Osteocyte (in vitro differentiated cells): ENCODE data around the gene IFIT2. TPM values are rescaled to one million over a fixed set of nuclear protein-coding genes. Genes with fewer than 3 reads are reported as not detected.

Source experiments
- DNase-seq: peaks from one replicate; pipeline ENCODE4 v3.0.0; 2021; ENCODE audit warnings: mixed read lengths; ENCODE audit not compliant: unreplicated experiment; ENCODE audit errors: extremely low spot score
- H3K27ac Mint-ChIP-seq: one replicate; pipeline ENCODE4 v1.8.0; 2021; ENCODE audit warnings: mild to moderate bottlenecking, mixed read lengths; ENCODE audit not compliant: unreplicated experiment
- H3K27me3 Mint-ChIP-seq: one replicate; pipeline ENCODE4 v1.8.0; 2021; ENCODE audit warnings: mixed read lengths; ENCODE audit not compliant: unreplicated experiment
- H3K36me3 Mint-ChIP-seq: one replicate; pipeline ENCODE4 v1.8.0; 2021; ENCODE audit warnings: mixed read lengths; ENCODE audit not compliant: unreplicated experiment
- H3K4me1 Mint-ChIP-seq: one replicate; pipeline ENCODE4 v1.8.0; 2021; ENCODE audit warnings: mixed read lengths; ENCODE audit not compliant: unreplicated experiment
- H3K4me3 Mint-ChIP-seq: one replicate; pipeline ENCODE4 v1.8.0; 2021; ENCODE audit warnings: mild to moderate bottlenecking, moderate library complexity, mixed read lengths; ENCODE audit not compliant: unreplicated experiment
- H3K9me3 Mint-ChIP-seq: one replicate; pipeline ENCODE4 v1.8.0; 2021; ENCODE audit warnings: mixed read lengths; ENCODE audit not compliant: unreplicated experiment
- CTCF ChIP-seq: fragments of 200-600 bp; sonication (generic); IDR thresholded peaks from 2 replicates; pipeline ENCODE4 v1.5.0; 2021; ENCODE audit warnings: antibody characterized with exemption, mild to moderate bottlenecking, moderate library complexity
- total RNA-seq: library from RNA; stranded (reverse); gene quantifications from 2 replicates; pipeline ENCODE4 v1.2.1, GENCODE V29; 2021

The IFIT2 gene
- total RNA-seq, 1 donor from 2014 or later, result 8.8 TPM

DNA sequence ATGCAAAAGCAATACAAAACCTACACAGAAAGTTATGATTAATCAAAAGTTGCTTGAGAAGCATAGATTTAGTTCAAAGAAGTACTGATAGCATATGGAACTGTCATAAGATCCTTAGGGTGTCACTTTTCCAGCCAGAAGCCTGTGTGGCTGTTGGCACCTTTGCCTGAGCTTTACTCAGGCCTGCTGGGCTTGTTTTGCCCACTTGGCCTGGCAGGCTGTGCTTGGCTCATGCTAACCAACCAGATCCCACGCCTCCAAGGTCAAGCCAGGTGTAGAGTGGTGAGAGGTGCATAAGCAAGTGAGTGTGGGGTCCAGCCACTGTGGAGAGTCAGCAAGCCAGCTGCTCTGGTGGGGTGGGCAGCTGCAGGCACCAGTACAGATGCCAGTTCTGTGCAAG, 38.3 kb upstream of the IFIT2 start:
- no peak for DNase-seq
- Mint-ChIP-seq H3K4me1 (peaks cover 42% of the 10 kb centered on the region), H3K36me3 (no peaks in the 10 kb centered on the region), H3K27ac (peak overlapping the region; percentile 56), H3K27me3 (peaks cover 7% of the 10 kb centered on the region), H3K9me3 (no peaks in the 10 kb centered on the region), H3K4me3 (no peak overlapping the region)
- no peak for TF ChIP-seq CTCF

- peaks cover 30% of the 10 kb centered on the region for H3K4me1 Mint-ChIP-seq
- H3K27me3 Mint-ChIP-seq, result no peaks in the 10 kb centered on the region
- H3K27ac Mint-ChIP-seq, result peak overlapping the region; percentile 73
- H3K4me3 Mint-ChIP-seq, result no peak overlapping the region
- no peak for TF ChIP-seq CTCF
- DNase-seq, result no peak
- no peaks in the 10 kb centered on the region for H3K9me3 Mint-ChIP-seq
- no peaks in the 10 kb centered on the region for H3K36me3 Mint-ChIP-seq
Measured at GRCh38 chr10:89266721-89267453, 35.0 kb upstream of the IFIT2 start.

DNA sequence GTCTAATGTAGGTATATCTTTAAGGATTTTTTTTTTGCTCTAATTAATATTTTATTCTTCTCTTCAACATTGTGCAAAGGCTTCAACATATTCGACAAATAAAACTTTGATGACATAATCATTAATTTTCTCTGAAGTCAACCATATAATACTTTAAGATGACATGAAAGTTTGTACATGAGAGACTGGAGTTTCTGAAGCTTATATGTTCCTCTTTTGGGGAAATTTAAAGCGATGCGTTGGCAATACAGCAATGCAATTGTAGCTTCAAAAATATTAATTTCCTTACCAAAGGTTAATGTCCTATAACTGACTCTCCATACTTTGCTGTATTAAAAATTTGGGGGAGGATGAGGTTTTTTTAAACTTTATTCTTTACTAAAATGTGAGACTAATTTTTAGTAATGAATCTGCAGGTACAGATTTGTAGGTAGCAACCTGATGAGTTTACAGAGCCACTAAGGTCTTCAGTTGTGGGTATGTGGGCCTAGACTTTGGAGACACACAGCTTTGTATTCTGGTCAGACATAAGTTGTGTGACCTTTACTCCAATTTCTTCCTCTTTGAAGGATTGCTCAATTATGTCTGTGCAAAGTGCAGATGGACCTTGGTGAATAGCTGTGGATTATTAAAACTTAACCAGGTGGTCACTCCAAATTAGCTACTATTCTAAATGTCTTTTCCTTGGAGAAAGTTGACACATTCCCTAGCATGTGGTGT, 32.3 kb upstream of the IFIT2 start:
- peaks cover 17% of the 10 kb centered on the region for H3K4me1 Mint-ChIP-seq
- no peaks in the 10 kb centered on the region for H3K9me3 Mint-ChIP-seq
- no peak for TF ChIP-seq CTCF
- no peaks in the 10 kb centered on the region for H3K36me3 Mint-ChIP-seq
- no peak for DNase-seq
- H3K27ac Mint-ChIP-seq, result no peak overlapping the region
- H3K4me3 Mint-ChIP-seq, result no peak overlapping the region
- no peaks in the 10 kb centered on the region for H3K27me3 Mint-ChIP-seq

- Mint-ChIP-seq H3K4me1 (peaks cover 22% of the 10 kb centered on the region), H3K4me3 (no peak overlapping the region), H3K27me3 (no peaks in the 10 kb centered on the region), H3K36me3 (no peaks in the 10 kb centered on the region), H3K27ac (no peak overlapping the region), H3K9me3 (no peaks in the 10 kb centered on the region)
- TF ChIP-seq CTCF, result no peak
- no peak for DNase-seq
Measured at GRCh38 chr10:89270153-89270483, 31.7 kb upstream of the IFIT2 start.

GRCh38 chr10:89271532-89271931, 30.3 kb upstream of the IFIT2 start:
- Mint-ChIP-seq H3K9me3 (no peaks in the 10 kb centered on the region), H3K4me3 (no peak overlapping the region), H3K27me3 (no peaks in the 10 kb centered on the region), H3K27ac (no peak overlapping the region), H3K4me1 (peaks cover 34% of the 10 kb centered on the region), H3K36me3 (no peaks in the 10 kb centered on the region)
- TF ChIP-seq CTCF, result no peak
- no peak for DNase-seq
